ENCODE results near the gene CPA1.

The CPA1 gene

GRCh38 chr7:130432886-130433285, 52.6 kb downstream of the CPA1 start:
- no peak for DNase-seq

GRCh38 chr7:130433301-130433700, 53.0 kb downstream of the CPA1 start:
- no peak for DNase-seq

- DNase-seq, result no peak
Measured at GRCh38 chr7:130435311-130435854, 55.1 kb downstream of the CPA1 start.

- DNase-seq, result no peak
Measured at GRCh38 chr7:130436253-130436652, 56.0 kb downstream of the CPA1 start.

Data from RPMI8226 (cell line).